Thoracic aorta (tissue), 2 donors: ENCODE measurements around the gene CRYBA2. TPM values are rescaled to one million over a fixed set of nuclear protein-coding genes. Genes with fewer than 3 reads are reported as not detected.

Experiments used
- ATAC-seq: fragments of 150-250 bp; one replicate; pipeline ENCODE4 v1.8.0; 2017; ENCODE audit warnings: low read depth; ENCODE audit not compliant: insufficient number of reproducible peaks, low FRiP score
- DNase-seq: peaks from one replicate; pipeline ENCODE4 v3.0.0-alpha.2; 2020; ENCODE audit warnings: low spot score
- H3K27ac ChIP-seq, 2 donors: fragments of 200-600 bp; sonication (generic); 1 replicate in 1 of 2; 2 replicates in 1 of 2; pipeline ENCODE4 v1.5.1; 2016; ENCODE audit warnings: mild to moderate bottlenecking in 2 of 2, moderate library complexity in 2 of 2
- H3K27me3 ChIP-seq: fragments of 200-600 bp; sonication (generic); replicated peaks from 2 replicates; pipeline ENCODE4 v1.6.0; 2016; ENCODE audit warnings: mild to moderate bottlenecking; ENCODE audit not compliant: insufficient read depth
- H3K36me3 ChIP-seq: fragments of 200-600 bp; sonication (generic); one replicate; pipeline ENCODE4 v1.5.1; 2016
- H3K4me1 ChIP-seq, 2 donors: fragments of 200-600 bp; sonication (generic); 1 replicate in 1 of 2; 2 replicates in 1 of 2; pipeline versions ENCODE4 v1.5.1 to v1.6.0; 2016; ENCODE audit warnings: low read depth in 2 of 2, mild to moderate bottlenecking in 1 of 2; ENCODE audit not compliant: control insufficient read depth in 1 of 2
- H3K4me3 ChIP-seq: fragments of 200-600 bp; sonication (generic); 2 replicates; pipeline ENCODE4 v1.5.1; 2016; ENCODE audit warnings: mild to moderate bottlenecking
- H3K9me3 ChIP-seq: fragments of 200-600 bp; sonication (generic); 2 replicates; pipeline ENCODE4 v1.5.1; 2016
- CTCF ChIP-seq: fragments of 200-600 bp; sonication (generic); IDR thresholded peaks from one replicate; pipeline ENCODE4 v1.5.1; 2019; ENCODE audit warnings: antibody characterized with exemption
- total RNA-seq, 2 donors: library from RNA; depleted of rRNA; stranded (reverse); fragments of >200 nt; gene quantifications; one replicate each; pipeline versions ENCODE4 v1.1.0 to v1.2.3, GENCODE V29; 2016

The CRYBA2 gene
- total RNA-seq, 2 donors from 2014 or later = not detected

DNA sequence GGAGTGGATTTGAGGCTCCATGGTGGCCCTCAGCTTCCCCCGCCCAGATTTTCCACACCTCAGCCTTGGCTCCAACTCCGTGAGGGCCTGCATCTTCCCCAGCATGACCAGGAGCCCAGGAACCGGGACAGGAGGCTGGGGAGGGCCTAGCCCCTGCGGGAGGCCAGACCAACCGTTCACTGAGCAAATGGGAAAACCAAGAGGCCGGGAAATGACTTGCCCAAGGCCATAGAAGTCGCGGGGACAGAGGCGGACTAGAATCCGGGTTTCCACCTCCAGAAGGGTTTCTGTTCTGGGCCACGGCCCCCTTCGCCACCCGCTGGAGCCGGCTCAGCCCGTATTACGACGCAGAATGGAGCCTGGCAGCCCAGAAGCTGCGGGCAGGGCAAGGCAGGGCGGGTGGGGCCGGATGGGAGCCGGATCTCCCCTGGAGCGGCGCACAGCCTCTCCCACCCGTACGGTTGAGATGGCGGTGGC, 7.9 kb upstream of the CRYBA2 start:
- ATAC-seq = no peak

DNA sequence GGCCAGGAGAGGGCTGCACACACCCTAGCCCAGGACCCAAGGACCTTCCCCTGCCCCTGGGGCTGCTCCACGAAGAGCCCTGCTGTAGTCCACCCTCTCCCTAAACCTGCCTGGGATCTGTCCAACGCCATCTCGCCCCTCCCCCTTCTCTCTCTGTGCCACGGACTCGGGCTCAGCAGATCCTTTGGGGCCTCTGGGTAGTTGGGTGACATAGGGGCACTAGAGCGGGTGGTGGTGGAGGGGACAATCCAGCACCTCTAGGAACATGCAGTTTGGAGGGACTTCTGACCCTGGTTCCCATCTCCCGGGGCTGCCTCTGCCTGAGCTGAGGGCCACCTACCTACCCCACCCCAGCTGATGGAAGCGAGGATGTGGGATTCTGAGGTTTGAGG, 7.3 kb upstream of the CRYBA2 start:
- H3K36me3 ChIP-seq = no peaks in the 10 kb centered on the region
- H3K4me3 ChIP-seq = no peak overlapping the region
- ATAC-seq = no peak
- peaks cover 31% of the 10 kb centered on the region for H3K27me3 ChIP-seq
- H3K9me3 ChIP-seq = no peaks in the 10 kb centered on the region
- DNase-seq = no peak
- TF ChIP-seq CTCF = no peak
- no peak overlapping the region for H3K27ac ChIP-seq
- peaks cover 19 to 26% of the 10 kb centered on the region in 2 donors for H3K4me1 ChIP-seq

More for the DNA sequence above, 7.9 kb upstream of the CRYBA2 start:
- Histone ChIP-seq H3K4me3 (no peak overlapping the region), H3K27ac (no peak overlapping the region), H3K27me3 (peaks cover 31% of the 10 kb centered on the region), H3K4me1 (peaks cover 19 to 22% of the 10 kb centered on the region in 2 donors), H3K9me3 (no peaks in the 10 kb centered on the region), H3K36me3 (no peaks in the 10 kb centered on the region)
- DNase-seq = no peak
- no peak for TF ChIP-seq CTCF

- Histone ChIP-seq H3K4me3 (no peak overlapping the region), H3K27me3 (peaks cover 31% of the 10 kb centered on the region), H3K27ac (no peak overlapping the region), H3K36me3 (no peaks in the 10 kb centered on the region), H3K4me1 (peaks cover 19 to 26% of the 10 kb centered on the region in 2 donors), H3K9me3 (no peaks in the 10 kb centered on the region)
- no peak for DNase-seq
- no peak for ATAC-seq
- no peak for TF ChIP-seq CTCF
These were observed 6.8 kb upstream of the CRYBA2 start for GRCh38 chr2:218999881-219000568.

DNA sequence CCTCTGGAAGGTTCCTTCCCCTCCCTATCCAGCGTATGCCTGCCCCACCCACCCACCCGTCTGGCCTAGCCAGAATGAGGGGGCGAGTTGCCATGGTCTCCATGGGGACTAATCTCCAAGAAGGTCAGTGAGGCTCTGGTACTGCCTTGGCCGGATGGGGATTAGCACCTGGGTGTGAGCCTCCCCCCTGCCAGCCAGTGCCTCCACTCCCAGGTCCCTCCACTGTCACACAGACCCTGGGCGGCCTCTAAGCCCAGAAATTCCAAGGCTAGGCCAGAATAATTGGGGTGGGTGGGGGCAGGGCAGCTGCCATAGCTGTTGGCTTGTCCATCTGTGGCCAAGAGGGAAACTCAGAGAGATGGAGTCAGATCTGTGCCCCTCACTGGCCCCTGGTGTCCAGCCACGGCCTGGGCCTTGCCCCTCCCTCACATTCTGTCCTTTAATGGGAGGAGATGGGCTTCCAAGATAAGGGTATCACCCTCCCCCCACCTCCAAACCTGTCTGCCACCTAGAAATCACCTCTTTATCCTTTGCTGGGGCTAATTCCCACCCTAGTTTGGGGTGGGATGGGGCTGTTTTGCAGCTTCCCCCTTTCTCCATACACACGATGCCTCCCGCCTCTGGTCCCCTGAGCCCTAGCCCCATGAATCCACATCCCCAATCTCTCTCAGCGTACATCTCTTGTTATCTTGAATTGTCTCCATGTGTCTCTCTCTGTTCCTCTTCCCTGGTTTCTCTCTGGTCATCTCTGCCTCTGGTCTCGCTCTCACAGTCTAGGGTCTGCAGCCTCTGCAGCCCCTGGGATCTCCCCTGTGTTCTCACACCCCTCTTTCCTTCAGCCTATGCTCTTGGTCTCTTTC, 6.0 kb upstream of the CRYBA2 start:
- H3K27me3 ChIP-seq = peaks cover 31% of the 10 kb centered on the region

More for the DNA sequence above, 6.0 kb upstream of the CRYBA2 start:
- no peaks in the 10 kb centered on the region for H3K36me3 ChIP-seq
- peaks cover 19 to 26% of the 10 kb centered on the region in 2 donors for H3K4me1 ChIP-seq
- no peak for TF ChIP-seq CTCF
- ATAC-seq = no peak
- DNase-seq = no peak
- no peak overlapping the region for H3K27ac ChIP-seq
- no peak overlapping the region for H3K4me3 ChIP-seq
- no peaks in the 10 kb centered on the region for H3K9me3 ChIP-seq
